K562 (cell line): ENCODE data around the gene FAM241B. TPM values are rescaled to one million over a fixed set of nuclear protein-coding genes. Genes with fewer than 3 reads are reported as not detected.

Source experiments
- ATAC-seq: fragments of 200-7000 bp; cut with Tn5 transposase; 3 replicates; pipeline ENCODE4 v1.9.1; 2020; ENCODE audit warnings: moderate library complexity
- BruUV-seq: library from RNA; stranded (reverse); fragments of 400-500 nt; replicated peaks from 2 replicates; lab custom pipeline; 2021; lab: Mats Ljungman, UMichigan
- CTCF ChIA-PET: fragments of 300-600 bp; formaldehyde crosslinking; extraction: SDS; loops from one replicate; lab custom pipeline; 2021; ENCODE audit warnings: low intra/inter-chr PET ratio; lab: Yijun Ruan, JAX
- POLR2A ChIA-PET: fragments of 300-600, 350-650 bp; sonication (Branson Sonifier 250); formaldehyde crosslinking; extraction: SDS; loops from one replicate; lab custom pipeline; 2021; ENCODE audit warnings: antibody characterized with exemption, inconsistent platforms; lab: Yijun Ruan, JAX
- DNase-seq, 4 experiments: peaks; one replicate each; pipeline versions ENCODE4 v3.0.0 to v3.0.0-alpha.2; 2011 to 2018; ENCODE audit warnings: low spot score in 3 of 4, mixed read lengths in 3 of 4; ENCODE audit errors: extremely low read depth in 1 of 4
- FAIRE-seq: peaks from 2 replicates; lab custom pipeline; 2011; peaks lifted over from hg19 to GRCh38; lab: Jason Lieb, UNC
- H2AFZ ChIP-seq: 2 replicates; pipeline ENCODE4 v1.6.0; 2011; ENCODE audit warnings: low read depth, low read length, control low read depth, inconsistent platforms
- H3K27ac ChIP-seq: fragments of 200-600 bp; 3 replicates; pipeline ENCODE4 v1.8.0; 2011; ENCODE audit warnings: low read depth, mild to moderate bottlenecking, control low read depth, inconsistent platforms, low read length, moderate library complexity, mixed read lengths; ENCODE audit errors: extremely low read depth
- H3K27me3 ChIP-seq, 2 experiments: fragments of 300-600 bp in 1 of 2; 2 replicates in 1 of 2; 3 replicates in 1 of 2; pipeline versions ENCODE4 v1.6.0 to v1.8.0; 2011; ENCODE audit warnings: inconsistent platforms in 2 of 2, low read length in 2 of 2, mild to moderate bottlenecking in 1 of 2, mixed read lengths in 1 of 2, moderate library complexity in 1 of 2; ENCODE audit not compliant: control insufficient read depth in 2 of 2, insufficient read depth in 2 of 2
- H3K36me3 ChIP-seq: fragments of 300-600 bp; 3 replicates; pipeline ENCODE4 v1.8.0; 2011; ENCODE audit warnings: mild to moderate bottlenecking, low read length, inconsistent platforms; ENCODE audit not compliant: control insufficient read depth, insufficient read depth
- H3K4me1 ChIP-seq, 2 experiments: fragments of 200-600 bp in 1 of 2; replicated peaks in 1 of 2; 2 replicates in 1 of 2; 3 replicates in 1 of 2; pipeline versions ENCODE4 v1.5.1 to v1.8.0; 2011; ENCODE audit warnings: inconsistent platforms in 2 of 2, low read length in 2 of 2, mild to moderate bottlenecking in 1 of 2, mixed read lengths in 1 of 2, moderate library complexity in 1 of 2; ENCODE audit not compliant: control insufficient read depth in 2 of 2, insufficient read depth in 2 of 2
- H3K4me2 ChIP-seq: 2 replicates; pipeline ENCODE4 v1.6.1; 2011; ENCODE audit warnings: low read length, control low read depth, inconsistent platforms, mixed read lengths; ENCODE audit not compliant: insufficient read depth
- H3K4me3 ChIP-seq: fragments of 200-600 bp; sonication (generic), shearing (Covaris generic); 2 replicates; pipeline ENCODE4 v1.5.1; 2016; ENCODE audit warnings: control low read depth, inconsistent platforms
- H3K79me2 ChIP-seq: fragments of 200-600 bp; 3 replicates; pipeline ENCODE4 v1.8.0; 2011; ENCODE audit warnings: low read length, inconsistent platforms; ENCODE audit not compliant: control insufficient read depth, insufficient read depth
- H3K9ac ChIP-seq, 2 experiments: 2 replicates each; pipeline versions ENCODE4 v1.6.0 to v1.6.1; 2011; ENCODE audit warnings: low read depth in 2 of 2, low read length in 2 of 2, control low read depth in 1 of 2, inconsistent platforms in 1 of 2, mild to moderate bottlenecking in 1 of 2, mixed read lengths in 1 of 2; ENCODE audit not compliant: insufficient read depth in 1 of 2
- H3K9me1 ChIP-seq: one replicate; pipeline ENCODE4 v1.6.0; 2011; ENCODE audit warnings: inconsistent platforms, mild to moderate bottlenecking, low read length, moderate library complexity; ENCODE audit not compliant: control insufficient read depth, insufficient read depth
- H3K9me3 ChIP-seq: replicated peaks from 2 replicates; pipeline ENCODE4 v1.5.1; 2011; ENCODE audit warnings: low read depth, low read length, inconsistent platforms; ENCODE audit not compliant: control insufficient read depth, insufficient read depth
- H4K20me1 ChIP-seq: replicated peaks from 2 replicates; pipeline ENCODE4 v1.6.1; 2011; ENCODE audit warnings: low read length, inconsistent platforms, mixed read lengths; ENCODE audit not compliant: control insufficient read depth, insufficient read depth
- BDP1 ChIP-seq: IDR thresholded peaks from 3 replicates; pipeline ENCODE4 v1.6.1; 2011; ENCODE audit not compliant: insufficient read length, insufficient read depth
- FUS ChIP-seq: fragments of 200-400 bp; formaldehyde crosslinking; optimal IDR thresholded peaks from 2 replicates; pipeline ENCODE3; 2017; ENCODE audit warnings: low read depth, low read length
- RBM25 ChIP-seq: fragments of 200-400 bp; formaldehyde crosslinking; IDR thresholded peaks from 2 replicates; pipeline ENCODE4 v1.6.1; 2018; ENCODE audit warnings: low read length, low read depth, moderate library complexity; ENCODE audit not compliant: severe bottlenecking
- SREBF2 ChIP-seq: sonication (generic); formaldehyde crosslinking; IDR thresholded peaks from 2 replicates; pipeline ENCODE4 v1.4.0; 2020; ENCODE audit warnings: mild to moderate bottlenecking, missing genetic modification reagents
- XRCC4 ChIP-seq: IDR thresholded peaks from one replicate; pipeline ENCODE4 v1.6.1; 2011; ENCODE audit not compliant: insufficient read depth, insufficient read length; ENCODE audit errors: extremely low read depth
- ZNF146 ChIP-seq: IDR thresholded peaks from one replicate; pipeline ENCODE4 v1.6.1; 2018; ENCODE audit warnings: missing compliant biosample characterization; ENCODE audit not compliant: unreplicated experiment
- ZNF212 ChIP-seq: fragments of 450-650 bp; formaldehyde crosslinking; IDR thresholded peaks from 2 replicates; pipeline ENCODE4 v1.4.0; 2020; ENCODE audit warnings: mild to moderate bottlenecking
- WGBS: fragments of 100-300 bp; shearing (Covaris generic); methylation state at CpG from one replicate; pipeline ENCODE4 v1.1.6; 2016; ENCODE audit warnings: low coverage, mixed read lengths; ENCODE audit not compliant: insufficient coverage; ENCODE audit errors: missing lambda C conversion rate; 5-methylcytosine and 5-hydroxymethylcytosine counted together
- in situ Hi-C: fragments of 300-500 bp; cut with MboI; formaldehyde crosslinking; loops from 4 replicates; pipeline ENCODE4 v1.15.0; 2018; ENCODE audit warnings: inconsistent platforms, mixed read lengths
- intact Hi-C: fragments of 100-400 bp; cut with micrococcal nuclease; formaldehyde crosslinking; loops from 2 replicates; pipeline ENCODE4 v1.14.2; 2022
- polyA plus RNA-seq, 8 experiments: library from polyadenylated mRNA; depleted of rRNA in 4 of 8; stranded (reverse) in 5 of 8; unstranded in 3 of 8; fragments of >200 nt; fragmentation: Nextera tagmentation in 2 of 8; fragmentation: Illumina TruSeq in 1 of 8; extraction: Ambion mirVana in 2 of 8; extraction: Trizol in 1 of 8; gene quantifications; 2 replicates each; pipeline versions ENCODE4 v1.2.1 to v1.2.3, GENCODE V29; 2011 to 2014; ENCODE audit warnings: inconsistent platforms in 1 of 8, missing spikeins in 1 of 8
- total RNA-seq, 7 experiments: library from RNA; depleted of rRNA in 6 of 7; stranded (reverse); fragments of >200 nt in 6 of 7; fragmentation: Illumina TruSeq in 2 of 7; extraction: Trizol in 2 of 7; gene quantifications; 2 replicates each; pipeline versions ENCODE4 v1.2.1 to v1.2.3, GENCODE V29; 2011 to 2021; ENCODE audit warnings: low replicate concordance in 1 of 7
- TF ChIP-seq, protein P1 (sequence below): IDR thresholded peaks from 3 replicates; pipeline ENCODE4 v1.6.1; 2011; ENCODE audit warnings: borderline replicate concordance, mild to moderate bottlenecking; ENCODE audit not compliant: insufficient read length, insufficient read depth

FAM241B gene
- total and polyA plus RNA-seq, 9 of the 15 experiments (the other 6 are each of a cell fraction or from before 2014, with no cell fraction given): 1.9 to 11.1 (median 3.0) TPM

DNA sequence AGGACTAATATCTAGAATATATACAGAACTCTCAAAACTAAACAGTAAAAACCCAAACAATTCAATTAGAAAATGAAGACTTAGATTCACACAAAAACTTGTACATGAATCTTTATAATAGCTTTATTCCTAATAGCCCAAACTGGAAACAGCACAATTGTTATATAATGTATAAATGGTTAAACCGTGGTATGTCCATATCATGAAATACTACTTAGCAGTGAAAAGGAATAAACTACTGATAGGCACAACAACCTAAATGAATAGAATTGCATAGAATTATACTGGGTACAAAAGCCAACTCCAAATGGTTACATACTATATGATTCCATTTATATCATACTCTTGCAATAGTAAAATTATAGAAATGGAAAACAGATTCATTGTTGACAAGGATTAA lies 21.0 kb upstream of the FAM241B start:
- in situ Hi-C loops: no loop called here
- no peak overlapping the region for H3K4me3 ChIP-seq
- FAIRE-seq: no peak
- no peaks in the 10 kb centered on the region for H3K4me1 ChIP-seq
- H3K36me3 ChIP-seq: no peaks in the 10 kb centered on the region
- no peak overlapping the region for H2AFZ ChIP-seq
- intact Hi-C loops: no loop called here
- H3K9ac ChIP-seq: no peak overlapping the region
- no peaks in the 10 kb centered on the region for H3K9me1 ChIP-seq
- CTCF ChIA-PET: no interaction called here
- no TSS peak for BruUV-seq
- POLR2A ChIA-PET: interaction anchor here (1.2 kb wide), 1 partner anchor 69 kb away, joined by 3 read pairs; no protein-coding TSS in a partner anchor
- H3K4me2 ChIP-seq: no peak overlapping the region
- DNase-seq: no peak
- no peaks in the 10 kb centered on the region for H4K20me1 ChIP-seq
- ATAC-seq: no peak
- TF ChIP-seq BDP1 (no peak), ZNF146 (CRISPR knock-in tag) (peak; percentile 42), RBM25 (peak; percentile 42)
- TF ChIP-seq, all 486 proteins: peak for 2
- WGBS: 0% methylated on average over 1 of the region's 1 CpG
- no peaks in the 10 kb centered on the region for H3K9me3 ChIP-seq
- H3K27me3 ChIP-seq: no peaks in the 10 kb centered on the region
- H3K27ac ChIP-seq: no peak overlapping the region
- no peaks in the 10 kb centered on the region for H3K79me2 ChIP-seq

DNA sequence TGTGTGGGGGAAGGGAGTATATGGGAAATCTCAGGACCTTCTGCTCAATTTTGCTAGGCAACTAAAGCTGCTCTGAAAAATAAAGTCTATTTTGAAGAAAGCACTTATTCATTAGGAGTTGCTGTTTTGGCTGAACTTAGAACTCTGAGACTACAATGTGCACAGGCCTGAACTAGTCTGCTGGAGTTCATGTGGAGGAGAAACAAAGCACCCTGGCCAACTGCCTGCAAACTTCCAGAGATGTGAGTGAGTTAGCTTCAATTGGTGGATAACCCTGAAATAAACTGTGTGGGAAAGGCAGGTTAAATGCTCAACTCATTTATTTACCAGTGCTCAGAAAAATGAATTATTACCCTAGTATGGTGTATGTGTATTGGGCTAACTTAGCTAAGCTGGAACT lies 17.3 kb upstream of the FAM241B start:
- intact Hi-C loops (no loop called here), in situ Hi-C loops (no loop called here)
- TF ChIP-seq, protein P1, sequence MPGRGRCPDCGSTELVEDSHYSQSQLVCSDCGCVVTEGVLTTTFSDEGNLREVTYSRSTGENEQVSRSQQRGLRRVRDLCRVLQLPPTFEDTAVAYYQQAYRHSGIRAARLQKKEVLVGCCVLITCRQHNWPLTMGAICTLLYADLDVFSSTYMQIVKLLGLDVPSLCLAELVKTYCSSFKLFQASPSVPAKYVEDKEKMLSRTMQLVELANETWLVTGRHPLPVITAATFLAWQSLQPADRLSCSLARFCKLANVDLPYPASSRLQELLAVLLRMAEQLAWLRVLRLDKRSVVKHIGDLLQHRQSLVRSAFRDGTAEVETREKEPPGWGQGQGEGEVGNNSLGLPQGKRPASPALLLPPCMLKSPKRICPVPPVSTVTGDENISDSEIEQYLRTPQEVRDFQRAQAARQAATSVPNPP: no peak
- TF ChIP-seq SREBF2 (no peak), ZNF212 (CRISPR knock-in tag) (no peak), XRCC4 (no peak), FUS (no peak)
- no peaks in the 10 kb centered on the region for H4K20me1 ChIP-seq
- H3K9me3 ChIP-seq: no peaks in the 10 kb centered on the region
- no peaks in the 10 kb centered on the region for H3K9me1 ChIP-seq
- H3K4me2 ChIP-seq: no peak overlapping the region
- DNase-seq (no peak), ATAC-seq (no peak), FAIRE-seq (no peak)
- H3K9ac ChIP-seq: no peak overlapping the region
- no TSS peak for BruUV-seq
- no peaks in the 10 kb centered on the region for H3K79me2 ChIP-seq
- H3K27ac ChIP-seq: no peak overlapping the region
- no peak overlapping the region for H2AFZ ChIP-seq
- H3K36me3 ChIP-seq: no peaks in the 10 kb centered on the region
- no peaks in the 10 kb centered on the region for H3K4me1 ChIP-seq
- ChIA-PET CTCF (no interaction called here), POLR2A (no interaction called here)
- H3K4me3 ChIP-seq: no peak overlapping the region
- H3K27me3 ChIP-seq: peaks cover 0 to 15% of the 10 kb centered on the region in 2 experiments; a peak in 3 of 5 replicates
